Ectodermal cell (in vitro differentiated cells): ENCODE measurements around the gene B4GALNT1.
A peak's percentile ranks its signal among the peaks of the same experiment; 100 is the strongest.

Source experiments
- H3K27ac ChIP-seq: 2 replicates; pipeline ENCODE4 v1.7.0; 2013; ENCODE audit warnings: mild to moderate bottlenecking, low read depth, low read length; ENCODE audit not compliant: insufficient read depth, poor library complexity, severe bottlenecking
- H3K27me3 ChIP-seq: 2 replicates; pipeline ENCODE4 v1.7.0; 2013; ENCODE audit warnings: mild to moderate bottlenecking, low read length; ENCODE audit not compliant: insufficient read depth, control insufficient read depth, poor library complexity, severe bottlenecking
- H3K36me3 ChIP-seq: one replicate; pipeline ENCODE4 v1.7.0; 2013; ENCODE audit warnings: low read length; ENCODE audit not compliant: control insufficient read depth, insufficient read depth
- H3K4me1 ChIP-seq: one replicate; pipeline ENCODE4 v1.7.0; 2013; ENCODE audit warnings: low read length; ENCODE audit not compliant: control insufficient read depth, insufficient read depth
- H3K4me3 ChIP-seq: 2 replicates; pipeline ENCODE4 v1.7.0; 2013; ENCODE audit warnings: low read depth, low read length, control low read depth; ENCODE audit not compliant: insufficient read depth
- H3K9me3 ChIP-seq: 2 replicates; pipeline ENCODE4 v1.7.0; 2013; ENCODE audit warnings: mild to moderate bottlenecking, low read length, moderate library complexity; ENCODE audit not compliant: control insufficient read depth
- WGBS, 2 experiments: methylation state at CpG; one replicate each; pipeline ENCODE4 v1.1.7; 2013; ENCODE audit warnings: missing lambda C conversion rate in 2 of 2; 5-methylcytosine and 5-hydroxymethylcytosine counted together

B4GALNT1 gene

GRCh38 chr12:57613427-57614109 is 19.4 kb downstream of the B4GALNT1 start:
- 89 to 93% methylated on average over 10 of the region's 10 CpGs for whole genome bisulfite sequencing, 2 experiments
- peaks cover 43% of the 10 kb centered on the region for H3K27me3 ChIP-seq
- peaks cover 10% of the 10 kb centered on the region for H3K4me1 ChIP-seq
- no peaks in the 10 kb centered on the region for H3K9me3 ChIP-seq
- peaks cover 4% of the 10 kb centered on the region for H3K36me3 ChIP-seq
- no peak overlapping the region for H3K27ac ChIP-seq
- no peak overlapping the region for H3K4me3 ChIP-seq

DNA sequence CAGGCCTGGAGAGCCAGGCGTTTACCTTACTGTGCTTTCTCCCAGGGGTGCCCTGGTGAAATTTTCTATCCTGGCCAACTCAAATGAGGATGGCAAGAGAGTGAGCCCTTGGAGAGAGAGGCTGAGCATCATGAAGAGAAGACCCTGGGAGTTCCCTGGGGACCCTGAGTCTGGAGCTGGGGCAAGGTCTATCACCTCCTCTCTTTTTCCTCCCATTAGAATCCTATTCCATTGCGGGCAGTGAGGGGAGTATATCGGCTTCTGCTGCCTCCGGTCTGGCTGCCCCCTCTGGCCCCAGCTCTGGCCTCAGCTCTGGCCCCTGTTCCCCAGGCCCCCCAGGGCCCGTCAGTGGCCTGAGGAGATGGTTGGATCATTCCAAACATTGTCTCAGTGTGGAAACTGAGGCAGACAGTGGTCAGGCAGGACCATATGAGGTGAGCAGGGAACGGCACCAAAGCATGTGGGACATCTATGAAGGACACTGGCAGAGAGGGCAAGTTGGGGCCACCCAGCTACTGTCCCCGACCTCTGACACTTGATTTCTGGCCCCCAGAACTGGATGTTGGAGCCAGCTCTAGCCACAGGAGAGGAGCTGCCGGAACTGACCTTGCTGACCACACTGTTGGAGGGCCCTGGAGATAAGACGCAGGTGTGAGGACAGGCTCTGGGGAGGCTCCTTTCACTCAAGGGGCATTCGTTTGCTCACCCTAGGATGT is 20.1 kb downstream of the B4GALNT1 start:
- Histone ChIP-seq H3K9me3 (no peaks in the 10 kb centered on the region), H3K4me1 (peaks cover 10% of the 10 kb centered on the region), H3K4me3 (peak overlapping the region; percentile 63), H3K36me3 (peaks cover 4% of the 10 kb centered on the region), H3K27me3 (peaks cover 36% of the 10 kb centered on the region), H3K27ac (no peak overlapping the region)
- WGBS, 2 experiments, result 93 to 94% methylated on average over 10 of the region's 10 CpGs

DNA sequence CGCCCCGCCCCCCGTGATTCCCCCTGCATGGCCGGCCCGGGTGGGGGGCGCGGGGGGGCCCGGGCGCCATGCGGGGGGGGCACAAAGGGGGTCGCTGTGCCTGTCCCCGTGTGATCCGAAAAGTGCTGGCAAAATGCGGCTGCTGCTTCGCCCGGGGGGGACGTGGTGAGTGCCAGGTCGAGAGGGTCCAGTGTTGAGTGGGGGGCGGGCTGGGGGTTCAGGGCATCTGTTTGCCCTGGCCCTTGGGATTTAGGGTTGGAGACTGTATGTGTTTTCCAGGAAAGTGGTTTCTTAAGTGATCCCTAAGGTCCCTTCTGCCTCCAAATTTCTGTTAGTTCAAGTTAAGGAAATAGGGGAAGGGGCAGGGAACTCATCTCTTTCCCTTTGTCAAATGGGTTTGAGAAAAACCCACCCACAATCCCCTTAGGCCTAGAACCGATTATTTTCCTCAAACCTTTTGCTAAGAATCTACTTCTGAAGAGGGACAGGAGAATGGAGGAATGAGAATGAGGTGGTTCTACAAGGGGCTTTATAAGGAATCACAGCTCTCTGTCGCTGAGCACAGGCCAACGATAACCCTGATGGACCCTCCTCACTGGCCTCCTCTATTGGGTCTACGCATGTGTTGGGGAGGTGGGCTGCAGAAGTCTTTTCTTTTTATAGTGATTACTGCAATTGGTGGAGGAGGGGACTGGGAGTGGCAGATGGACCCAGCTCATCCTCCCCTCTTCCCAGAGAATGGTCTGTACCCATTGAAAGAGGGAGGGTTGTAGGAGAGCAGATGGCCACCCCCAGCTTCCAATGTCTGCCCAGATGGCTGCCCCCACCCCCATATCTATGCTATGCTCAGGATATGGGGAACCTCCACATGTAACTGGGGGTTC is 20.9 kb downstream of the B4GALNT1 start:
- H3K4me1 ChIP-seq, result peaks cover 10% of the 10 kb centered on the region
- H3K36me3 ChIP-seq, result peaks cover 4% of the 10 kb centered on the region
- no peaks in the 10 kb centered on the region for H3K9me3 ChIP-seq
- no peak overlapping the region for H3K27ac ChIP-seq
- peaks cover 28% of the 10 kb centered on the region for H3K27me3 ChIP-seq
- 11 to 12% methylated on average over 21 to 23 of the region's 23 CpGs for WGBS, 2 experiments
- H3K4me3 ChIP-seq, result peak overlapping the region; percentile 63

DNA sequence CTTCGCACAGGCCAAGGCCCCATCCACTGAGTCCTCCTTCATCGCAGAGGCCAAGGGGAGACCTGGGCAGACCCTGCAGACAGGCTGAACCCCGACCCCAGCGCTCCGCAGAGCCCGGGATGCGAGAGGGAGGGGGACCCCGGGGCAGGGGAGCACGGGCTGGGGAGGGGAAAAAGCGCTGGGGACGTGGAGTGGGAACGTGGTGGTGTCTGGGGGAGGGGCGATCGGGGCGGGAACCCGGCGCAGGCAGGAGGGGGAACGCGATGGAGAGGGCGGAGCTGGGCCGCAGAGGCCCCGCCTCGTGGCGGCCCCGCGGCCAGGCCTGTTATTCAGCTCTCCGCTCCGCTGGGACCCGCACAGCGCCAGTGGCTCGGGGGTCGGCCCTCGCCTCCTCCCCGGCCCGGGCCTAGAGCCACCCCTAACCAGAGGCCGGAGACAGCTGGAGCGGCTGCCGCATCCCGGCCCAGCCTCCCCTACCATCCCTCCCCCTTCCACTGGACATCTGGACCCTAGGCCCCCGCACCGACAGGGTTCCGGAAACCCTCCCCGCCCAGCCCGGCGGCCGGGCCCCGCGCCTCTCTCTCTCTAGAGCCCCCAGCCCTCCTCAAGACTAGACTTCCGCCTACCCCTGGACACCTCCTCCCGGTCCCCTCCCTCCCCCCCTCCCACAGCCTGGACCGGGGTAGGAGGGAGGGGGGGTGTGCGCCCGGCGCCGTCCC is 21.7 kb downstream of the B4GALNT1 start, which contains the start of gene ARHGEF25:
Gene ARHGEF25, plus strand, starts transcription at position 328 of the 719 bp plus-strand sequence. CDS start 460 bp downstream, outside the sequence.
- Histone ChIP-seq H3K4me1 (peaks cover 10% of the 10 kb centered on the region), H3K4me3 (peak within 1 kb of the TSS; percentile 63), H3K9me3 (no peaks in the 10 kb centered on the region), H3K36me3 (peaks cover 4% of the 10 kb centered on the region), H3K27me3 (peaks cover 28% of the 10 kb centered on the region), H3K27ac (no peak within 1 kb of the TSS)
- WGBS, 2 experiments, result 0% methylated on average over 50 to 54 of the region's 55 CpGs

DNA sequence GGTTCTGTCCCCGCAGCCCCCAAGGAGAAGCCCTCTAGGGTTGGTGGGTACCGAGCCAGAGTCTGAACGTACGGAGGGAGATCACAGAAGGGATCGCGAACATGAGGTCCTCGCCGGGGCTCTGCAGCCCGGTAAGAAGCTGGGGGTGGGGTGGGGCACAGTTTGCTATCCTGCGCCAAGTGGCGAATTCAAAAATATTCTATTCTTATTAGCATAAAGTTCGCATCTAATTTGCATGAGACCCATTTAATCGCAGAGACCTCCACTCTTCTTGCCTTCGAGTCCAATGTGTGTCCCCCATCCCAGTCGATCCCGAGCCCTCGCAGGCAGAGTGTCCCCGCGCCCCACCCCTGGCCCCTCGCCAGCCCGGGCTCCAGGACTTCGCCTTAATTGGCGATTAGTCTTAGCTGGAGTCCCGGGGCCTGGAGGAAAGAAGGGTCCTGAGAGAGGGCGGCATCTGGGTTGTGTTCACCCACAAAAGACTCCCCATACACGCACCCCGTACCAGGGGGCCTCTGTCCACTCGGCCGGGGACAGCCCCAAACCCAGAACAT is 22.4 kb downstream of the B4GALNT1 start:
- Histone ChIP-seq H3K4me1 (peaks cover 10% of the 10 kb centered on the region), H3K27me3 (peaks cover 23% of the 10 kb centered on the region), H3K27ac (no peak overlapping the region), H3K36me3 (peaks cover 4% of the 10 kb centered on the region), H3K4me3 (peak overlapping the region; percentile 63), H3K9me3 (no peaks in the 10 kb centered on the region)
- 0 to 1% methylated on average over 29 of the region's 29 CpGs for WGBS, 2 experiments

DNA sequence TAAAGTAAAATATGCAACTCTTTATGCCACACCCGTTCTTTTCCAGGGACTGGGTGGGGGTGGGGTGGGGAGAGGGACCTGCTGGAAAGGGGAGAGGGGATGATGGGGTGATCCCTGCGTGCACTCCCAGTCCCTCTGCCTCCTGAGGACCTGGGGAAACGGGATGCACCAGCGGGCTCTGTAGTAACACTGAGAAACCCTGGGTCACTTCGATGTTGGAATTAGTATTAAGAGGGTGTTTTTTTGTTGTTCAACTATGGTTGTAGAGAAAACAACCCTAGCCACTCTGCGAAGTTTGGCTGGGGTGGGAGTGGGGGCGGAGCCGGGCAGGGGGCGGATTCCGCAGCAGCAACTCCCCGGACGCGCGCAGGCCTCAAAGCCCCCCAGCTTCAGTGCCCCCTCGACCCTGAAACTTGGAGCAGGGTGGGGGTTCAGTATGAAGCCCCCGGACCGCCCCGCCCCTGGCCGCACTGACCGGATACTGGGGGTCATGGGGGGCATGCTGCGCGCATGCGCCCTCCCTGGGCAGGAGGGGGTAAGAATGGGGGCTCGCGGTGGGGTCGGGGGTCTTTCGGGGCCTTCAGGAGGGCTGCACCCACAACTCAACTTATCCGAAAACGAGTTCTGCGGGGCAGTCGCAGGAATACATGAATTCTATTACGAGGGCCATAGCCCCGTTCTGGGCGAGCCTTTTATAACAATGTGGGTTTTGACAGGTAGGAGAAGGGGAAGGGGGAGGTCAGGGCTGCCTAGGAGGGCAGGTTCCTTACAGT is 23.0 kb downstream of the B4GALNT1 start:
- 2 to 3% methylated on average over 34 of the region's 34 CpGs for WGBS, 2 experiments
- peak overlapping the region; percentile 63 for H3K4me3 ChIP-seq

GRCh38 chr12:57609101-57609780 is 23.8 kb downstream of the B4GALNT1 start:
- Histone ChIP-seq H3K27ac (no peak overlapping the region), H3K36me3 (peaks cover 4% of the 10 kb centered on the region), H3K9me3 (no peaks in the 10 kb centered on the region), H3K27me3 (peaks cover 23% of the 10 kb centered on the region), H3K4me1 (peaks cover 10% of the 10 kb centered on the region), H3K4me3 (no peak overlapping the region)
- WGBS, 2 experiments, result 42 to 46% methylated on average over 18 of the region's 19 CpGs

More for the DNA sequence above, 23.0 kb downstream of the B4GALNT1 start:
- Histone ChIP-seq H3K27ac (no peak overlapping the region), H3K36me3 (peaks cover 4% of the 10 kb centered on the region), H3K4me1 (peaks cover 10% of the 10 kb centered on the region), H3K27me3 (peaks cover 23% of the 10 kb centered on the region), H3K9me3 (no peaks in the 10 kb centered on the region)

- H3K36me3 ChIP-seq, result peaks cover 4% of the 10 kb centered on the region
- no peak overlapping the region for H3K4me3 ChIP-seq
- peaks cover 23% of the 10 kb centered on the region for H3K27me3 ChIP-seq
- H3K4me1 ChIP-seq, result peaks cover 17% of the 10 kb centered on the region
- H3K9me3 ChIP-seq, result no peaks in the 10 kb centered on the region
- WGBS, 2 experiments, result 87 to 93% methylated on average over 12 of the region's 12 CpGs
- H3K27ac ChIP-seq, result no peak overlapping the region
Observed at GRCh38 chr12:57607958-57608663, 24.9 kb downstream of the B4GALNT1 start.
